K562 (cell line): ENCODE results near the gene FKBP8. TPM values are rescaled to one million over a fixed set of nuclear protein-coding genes. Genes with fewer than 3 reads are reported as not detected.

Experiments used
- AFF4 ChIP-seq: sonication (generic); formaldehyde crosslinking; IDR thresholded peaks from 2 replicates; pipeline ENCODE4 v1.8.0; 2023; ENCODE audit warnings: mild to moderate bottlenecking, missing genetic modification reagents
- ATF3 ChIP-seq, 2 experiments: fragments of 450-650 bp in 1 of 2; sonication (generic) in 1 of 2; formaldehyde crosslinking in 1 of 2; IDR thresholded peaks in 1 of 2; conservative IDR thresholded peaks in 1 of 2; 2 replicates each; pipeline versions ENCODE4 v1.6.1 to v1.8.1; 2016 to 2023; ENCODE audit warnings: mild to moderate bottlenecking in 2 of 2, moderate library complexity in 2 of 2, inconsistent platforms in 1 of 2, missing genetic modification reagents in 1 of 2
- CCNT2 ChIP-seq: IDR thresholded peaks from 2 replicates; pipeline ENCODE4 v1.6.1; 2011; ENCODE audit warnings: borderline replicate concordance, low read depth, mild to moderate bottlenecking, moderate library complexity, mixed read lengths, low read length; ENCODE audit not compliant: insufficient read length; ENCODE audit errors: extremely low read depth
- ETS2 ChIP-seq: IDR thresholded peaks from 2 replicates; pipeline ENCODE4 v1.6.1; 2016; ENCODE audit warnings: borderline replicate concordance, missing genetic modification characterization, mild to moderate bottlenecking, moderate library complexity, missing compliant biosample characterization; ENCODE audit not compliant: poor library complexity, severe bottlenecking
- KDM5B ChIP-seq: fragments of 200-600 bp; sonication (generic); IDR thresholded peaks from 2 replicates; pipeline ENCODE4 v1.6.1; 2012; ENCODE audit warnings: low read depth, mild to moderate bottlenecking, moderate library complexity, low read length, control low read depth, inconsistent platforms; ENCODE audit not compliant: insufficient replicate concordance
- PHB2 ChIP-seq: fragments of 450-650 bp; IDR thresholded peaks from 2 replicates; pipeline ENCODE4 v1.6.1; 2017; ENCODE audit warnings: low read depth
- PPARD ChIP-seq: fragments of 250-450 bp; sonication (Bioruptor Pico); IDR thresholded peaks from 2 replicates; pipeline ENCODE4 v1.8.0; 2022; ENCODE audit warnings: inconsistent platforms, mild to moderate bottlenecking, moderate library complexity
- RBBP5 ChIP-seq: fragments of 200-600 bp; sonication (generic); IDR thresholded peaks from 2 replicates; pipeline ENCODE4 v1.6.1; 2012; ENCODE audit warnings: borderline replicate concordance, mild to moderate bottlenecking, low read length, control low read depth, inconsistent platforms; ENCODE audit not compliant: insufficient read depth, poor library complexity, severe bottlenecking
- RFX1 ChIP-seq: fragments of 450-650 bp; IDR thresholded peaks from 2 replicates; pipeline ENCODE4 v1.6.1; 2016; ENCODE audit warnings: mild to moderate bottlenecking, moderate library complexity
- TAL1 ChIP-seq: fragments of 450-650 bp; IDR thresholded peaks from 2 replicates; pipeline ENCODE4 v1.6.1; 2016; ENCODE audit warnings: mild to moderate bottlenecking
- TEAD4 ChIP-seq, 2 experiments: sonication (generic) in 1 of 2; formaldehyde crosslinking in 1 of 2; IDR thresholded peaks; 2 replicates each; pipeline versions ENCODE4 v1.6.1 to v1.8.0; 2012 to 2022; ENCODE audit warnings: borderline replicate concordance in 1 of 2, inconsistent platforms in 1 of 2, low read length in 1 of 2, mild to moderate bottlenecking in 1 of 2, missing genetic modification reagents in 1 of 2
- ZBTB8A ChIP-seq: fragments of 450-650 bp; IDR thresholded peaks from 2 replicates; pipeline ENCODE4 v1.6.1; 2018; ENCODE audit warnings: mild to moderate bottlenecking, moderate library complexity; ENCODE audit not compliant: partially characterized antibody
- ZKSCAN1 ChIP-seq: fragments of 150-350 bp; IDR thresholded peaks from 2 replicates; pipeline ENCODE4 v1.6.1; 2016; ENCODE audit warnings: low read depth, low read length
- ZNF140 ChIP-seq: fragments of 250-450 bp; sonication (Bioruptor Pico); IDR thresholded peaks from 2 replicates; pipeline ENCODE4 v1.8.0; 2021; ENCODE audit warnings: moderate library complexity, mild to moderate bottlenecking, inconsistent platforms
- ZNF274 ChIP-seq: IDR thresholded peaks from 2 replicates; pipeline ENCODE4 v1.6.1; 2011; ENCODE audit warnings: low read depth, mild to moderate bottlenecking, low read length, moderate library complexity, borderline replicate concordance
- ZNF644 ChIP-seq: fragments of 200-800 bp; sonication (Bioruptor generic); IDR thresholded peaks from 2 replicates; pipeline ENCODE4 v1.6.1; 2016; ENCODE audit warnings: low read depth, missing genetic modification characterization, missing compliant biosample characterization
- ZNF785 ChIP-seq: fragments of 250-450 bp; sonication (Bioruptor Pico); IDR thresholded peaks from 2 replicates; pipeline ENCODE4 v1.4.0; 2020; ENCODE audit warnings: mild to moderate bottlenecking
- polyA plus RNA-seq, 8 experiments: library from polyadenylated mRNA; depleted of rRNA in 4 of 8; stranded (reverse) in 5 of 8; unstranded in 3 of 8; fragments of >200 nt; fragmentation: Nextera tagmentation in 2 of 8; fragmentation: Illumina TruSeq in 1 of 8; extraction: Ambion mirVana in 2 of 8; extraction: Trizol in 1 of 8; gene quantifications; 2 replicates each; pipeline versions ENCODE4 v1.2.1 to v1.2.3, GENCODE V29; 2011 to 2014; ENCODE audit warnings: inconsistent platforms in 1 of 8, missing spikeins in 1 of 8
- total RNA-seq, 7 experiments: library from RNA; depleted of rRNA in 6 of 7; stranded (reverse); fragments of >200 nt in 6 of 7; fragmentation: Illumina TruSeq in 2 of 7; extraction: Trizol in 2 of 7; gene quantifications; 2 replicates each; pipeline versions ENCODE4 v1.2.1 to v1.2.3, GENCODE V29; 2011 to 2021; ENCODE audit warnings: low replicate concordance in 1 of 7
- TF ChIP-seq, protein P1 (sequence below): fragments of 250-450 bp; sonication (Bioruptor Pico); IDR thresholded peaks from 2 replicates; pipeline ENCODE4 v1.8.0; 2021; ENCODE audit warnings: mild to moderate bottlenecking, moderate library complexity
- TF ChIP-seq, protein P2 (sequence below): sonication (generic); formaldehyde crosslinking; IDR thresholded peaks from 2 replicates; pipeline ENCODE4 v1.5.0; 2020; ENCODE audit warnings: missing genetic modification reagents

Gene FKBP8
- total and polyA plus RNA-seq, 9 of the 15 experiments (the other 6 are each of a cell fraction or from before 2014, with no cell fraction given): 0.46 to 236 (median 104) TPM

GRCh38 chr19:18543814-18544475 is 572 bp upstream of the FKBP8 start (continued):
- TF ChIP-seq, protein P1, sequence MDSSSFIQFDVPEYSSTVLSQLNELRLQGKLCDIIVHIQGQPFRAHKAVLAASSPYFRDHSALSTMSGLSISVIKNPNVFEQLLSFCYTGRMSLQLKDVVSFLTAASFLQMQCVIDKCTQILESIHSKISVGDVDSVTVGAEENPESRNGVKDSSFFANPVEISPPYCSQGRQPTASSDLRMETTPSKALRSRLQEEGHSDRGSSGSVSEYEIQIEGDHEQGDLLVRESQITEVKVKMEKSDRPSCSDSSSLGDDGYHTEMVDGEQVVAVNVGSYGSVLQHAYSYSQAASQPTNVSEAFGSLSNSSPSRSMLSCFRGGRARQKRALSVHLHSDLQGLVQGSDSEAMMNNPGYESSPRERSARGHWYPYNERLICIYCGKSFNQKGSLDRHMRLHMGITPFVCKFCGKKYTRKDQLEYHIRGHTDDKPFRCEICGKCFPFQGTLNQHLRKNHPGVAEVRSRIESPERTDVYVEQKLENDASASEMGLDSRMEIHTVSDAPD: no peak
- TF ChIP-seq CCNT2 (peak; percentile 98), PHB2 (peak; percentile 94), RBBP5 (peak; percentile 44), ATF3 (IDR thresholded peaks at IDR 0.05) (peak; percentile 42), ATF3 (CRISPR knock-in tag; conservative IDR thresholded peaks at IDR 0.05) (0 out of 2 replicates have a peak, but pooled peaks have one; percentile 47), TAL1 (peak; percentile 99), AFF4 (CRISPR knock-in tag) (no peak), RFX1 (peak; percentile 57; the same call in 1 of the 2 replicates), ZKSCAN1 (peak; percentile 81; the same call in 1 of the 2 replicates), ZNF274 (peak; percentile 61; the same call in 1 of the 2 replicates), TEAD4 (IDR thresholded peaks at IDR 0.05; ENCODE audit: low read length) (peak; percentile 98), TEAD4 (CRISPR knock-in tag; IDR thresholded peaks at IDR 0.05; ENCODE audit: borderline replicate concordance) (no peak), KDM5B (no peak), ZNF140 (CRISPR knock-in tag) (no peak), ETS2 (tag) (no peak), PPARD (CRISPR knock-in tag) (no peak), ZBTB8A (no peak), ZNF785 (no peak), ZNF644 (tag) (0 out of 2 replicates have a peak, but pooled peaks have one; percentile 32)
- TF ChIP-seq, protein P2, sequence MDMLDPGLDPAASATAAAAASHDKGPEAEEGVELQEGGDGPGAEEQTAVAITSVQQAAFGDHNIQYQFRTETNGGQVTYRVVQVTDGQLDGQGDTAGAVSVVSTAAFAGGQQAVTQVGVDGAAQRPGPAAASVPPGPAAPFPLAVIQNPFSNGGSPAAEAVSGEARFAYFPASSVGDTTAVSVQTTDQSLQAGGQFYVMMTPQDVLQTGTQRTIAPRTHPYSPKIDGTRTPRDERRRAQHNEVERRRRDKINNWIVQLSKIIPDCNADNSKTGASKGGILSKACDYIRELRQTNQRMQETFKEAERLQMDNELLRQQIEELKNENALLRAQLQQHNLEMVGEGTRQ (CRISPR knock-in tag): no peak
